DND-41 (cell line): Measurements from ENCODE around the gene MSI2.
A peak's percentile ranks its signal among the peaks of the same experiment; 100 is the strongest.

ENCODE experiments used
- ATAC-seq: fragments of 200-7000 bp; cut with Tn5 transposase; 3 replicates; pipeline ENCODE4 v1.9.1; 2021; ENCODE audit warnings: low read depth; ENCODE audit not compliant: insufficient read depth
- DNase-seq: peaks from one replicate; pipeline ENCODE4 v3.0.0-alpha.2; 2020
- H2AFZ ChIP-seq: 2 replicates; pipeline ENCODE4 v1.6.0; 2012; ENCODE audit warnings: low read depth, low read length
- H3K27ac ChIP-seq: 2 replicates; pipeline ENCODE4 v1.5.1; 2012; ENCODE audit warnings: low read length, inconsistent platforms
- H3K27me3 ChIP-seq: fragments of 200-600 bp; sonication (generic); 2 replicates; pipeline ENCODE4 v1.6.0; 2012; ENCODE audit warnings: low read length, mild to moderate bottlenecking, inconsistent platforms; ENCODE audit not compliant: insufficient read depth, poor library complexity
- H3K36me3 ChIP-seq: 2 replicates; pipeline ENCODE4 v1.5.1; 2012; ENCODE audit warnings: low read length, inconsistent platforms; ENCODE audit not compliant: insufficient read depth
- H3K4me1 ChIP-seq: 2 replicates; pipeline ENCODE4 v1.5.1; 2012; ENCODE audit warnings: mild to moderate bottlenecking, low read length; ENCODE audit not compliant: insufficient read depth
- H3K4me2 ChIP-seq: 2 replicates; pipeline ENCODE4 v1.6.0; 2012; ENCODE audit warnings: mild to moderate bottlenecking, moderate library complexity, low read length, inconsistent platforms; ENCODE audit not compliant: insufficient read depth
- H3K4me3 ChIP-seq, 2 experiments: fragments of 200-600 bp in 1 of 2; shearing (Covaris generic) in 1 of 2; 2 replicates each; pipeline ENCODE4 v1.5.1; 2012 to 2016; ENCODE audit warnings: inconsistent platforms in 2 of 2, low read length in 2 of 2, mild to moderate bottlenecking in 2 of 2, low read depth in 1 of 2, moderate library complexity in 1 of 2
- H3K79me2 ChIP-seq: 2 replicates; pipeline ENCODE4 v1.6.0; 2012; ENCODE audit warnings: low read length, inconsistent platforms; ENCODE audit not compliant: insufficient read depth
- H3K9ac ChIP-seq: 2 replicates; pipeline ENCODE4 v1.6.0; 2012; ENCODE audit warnings: low read depth, mild to moderate bottlenecking, inconsistent platforms, low read length, moderate library complexity
- H3K9me3 ChIP-seq: 2 replicates; pipeline ENCODE4 v1.5.1; 2012; ENCODE audit warnings: low read length, moderate library complexity, mild to moderate bottlenecking, inconsistent platforms; ENCODE audit not compliant: insufficient read depth, severe bottlenecking
- H4K20me1 ChIP-seq: 2 replicates; pipeline ENCODE4 v1.6.0; 2012; ENCODE audit warnings: low read length; ENCODE audit not compliant: insufficient read depth
- CTCF ChIP-seq: IDR thresholded peaks from 2 replicates; pipeline ENCODE4 v1.5.1; 2012; ENCODE audit warnings: borderline replicate concordance, low read length, moderate library complexity, mild to moderate bottlenecking; ENCODE audit not compliant: poor library complexity, severe bottlenecking; ENCODE audit errors: extremely low read depth
- EZH2 ChIP-seq: IDR thresholded peaks from 3 replicates; pipeline ENCODE4 v1.6.1; 2012; ENCODE audit warnings: borderline replicate concordance, low read depth, mild to moderate bottlenecking, moderate library complexity, low read length, inconsistent platforms; ENCODE audit not compliant: severe bottlenecking

MSI2 gene

GRCh38 chr17:57553991-57554825 lies 297.9 kb downstream of the MSI2 start:
- Histone ChIP-seq H3K4me2 (no peak overlapping the region), H3K9ac (peak overlapping the region; percentile 76), H3K27me3 (no peaks in the 10 kb centered on the region), H3K79me2 (peaks cover 100% of the 10 kb centered on the region), H3K36me3 (peaks cover 86% of the 10 kb centered on the region), H3K4me1 (peaks cover 90% of the 10 kb centered on the region), H3K27ac (peak overlapping the region; percentile 98), H2AFZ (no peak overlapping the region), H3K4me3 (no peak overlapping the region), H4K20me1 (no peaks in the 10 kb centered on the region; the same call in none of the 2 replicates), H3K9me3 (no peaks in the 10 kb centered on the region)
- ATAC-seq (no peak), DNase-seq (peak; percentile 55)
- TF ChIP-seq CTCF (no peak), EZH2 (no peak)

- Histone ChIP-seq H3K4me1 (peaks cover 90% of the 10 kb centered on the region), H3K27me3 (no peaks in the 10 kb centered on the region), H3K4me2 (no peak overlapping the region), H3K9ac (peak overlapping the region; percentile 9), H3K4me3 (no peak overlapping the region), H3K9me3 (no peaks in the 10 kb centered on the region), H3K79me2 (peaks cover 100% of the 10 kb centered on the region), H2AFZ (no peak overlapping the region), H4K20me1 (no peaks in the 10 kb centered on the region; the same call in none of the 2 replicates), H3K27ac (peak overlapping the region; percentile 98), H3K36me3 (peaks cover 86% of the 10 kb centered on the region)
- ATAC-seq (no peak), DNase-seq (no peak)
- TF ChIP-seq CTCF (no peak), EZH2 (no peak)
Measured at GRCh38 chr17:57554826-57555635, 298.7 kb downstream of the MSI2 start.

- Histone ChIP-seq H3K27me3 (no peaks in the 10 kb centered on the region), H3K36me3 (peaks cover 87% of the 10 kb centered on the region), H3K79me2 (peaks cover 100% of the 10 kb centered on the region), H4K20me1 (no peaks in the 10 kb centered on the region; the same call in none of the 2 replicates), H3K9me3 (no peaks in the 10 kb centered on the region), H3K4me2 (no peak overlapping the region), H3K27ac (peak overlapping the region; percentile 98), H3K9ac (no peak overlapping the region), H2AFZ (no peak overlapping the region), H3K4me1 (peaks cover 90% of the 10 kb centered on the region), H3K4me3 (no peak overlapping the region)
- TF ChIP-seq EZH2 (no peak), CTCF (no peak)
- no peak for DNase-seq
- ATAC-seq: no peak
Measured at GRCh38 chr17:57555636-57556175, 299.4 kb downstream of the MSI2 start.
